Thyroid gland (tissue), 4 donors: ENCODE results near the gene ANGPTL8. TPM values are rescaled to one million over a fixed set of nuclear protein-coding genes. Genes with fewer than 3 reads are reported as not detected.

Experiments
- DNase-seq, 2 donors: peaks; one replicate each; pipeline ENCODE4 v3.0.0-alpha.2; 2019
- H3K27ac ChIP-seq, 3 donors: fragments of 200-600 bp; sonication (generic); 1 replicate in 2 of 3; 2 replicates in 1 of 3; pipeline ENCODE4 v1.5.1; 2016 to 2019; ENCODE audit warnings: mild to moderate bottlenecking in 1 of 3, moderate library complexity in 1 of 3
- H3K27me3 ChIP-seq: fragments of 200-600 bp; sonication (generic); one replicate; pipeline ENCODE4 v1.5.1; 2019
- H3K36me3 ChIP-seq, 2 donors: fragments of 200-600 bp; sonication (generic); one replicate each; pipeline ENCODE4 v1.5.1; 2016 to 2019
- H3K4me1 ChIP-seq, 2 donors: fragments of 200-600 bp; sonication (generic); one replicate each; pipeline ENCODE4 v1.5.1; 2017 to 2019
- H3K4me3 ChIP-seq, 3 donors: fragments of 200-600 bp; sonication (generic); replicated peaks in 1 of 3; 1 replicate in 2 of 3; 2 replicates in 1 of 3; pipeline ENCODE4 v1.5.1; 2016; ENCODE audit warnings: mild to moderate bottlenecking in 1 of 3
- H3K9me3 ChIP-seq: fragments of 200-600 bp; sonication (generic); one replicate; pipeline ENCODE4 v1.5.1; 2017
- POLR2A ChIP-seq, 2 donors: fragments of 450-650 bp; IDR thresholded peaks; one replicate each; pipeline ENCODE4 v1.6.1; 2017; ENCODE audit warnings: antibody characterized with exemption in 2 of 2, mild to moderate bottlenecking in 2 of 2, moderate library complexity in 1 of 2
- WGBS, 2 donors: methylation state at CpG; one replicate each; pipeline ENCODE4 v1.1.5; 2017; 5-methylcytosine and 5-hydroxymethylcytosine counted together
- intact Hi-C: fragments of 100-400 bp; cut with DNase I; formaldehyde crosslinking; loops from one replicate; pipeline ENCODE4 v1.15.1; 2023
- total RNA-seq, 4 donors: library from RNA; depleted of rRNA; stranded (reverse); fragments of >200 nt; gene quantifications; one replicate each; pipeline ENCODE4 v1.2.3, GENCODE V29; 2016
- TF ChIP-seq, protein P1 (sequence below), 6 experiments: fragments of 200-600 bp in 3 of 6; fragments of 450-650 bp in 3 of 6; sonication (generic) in 3 of 6; IDR thresholded peaks; one replicate each; pipeline ENCODE4 v1.5.1; 2016 to 2019; ENCODE audit warnings: antibody characterized with exemption in 6 of 6, mild to moderate bottlenecking in 2 of 6, inconsistent platforms in 1 of 6, moderate library complexity in 1 of 6

The ANGPTL8 gene
- total RNA-seq, 4 donors from 2014 or later = 3.4 TPM; not detected in 3

DNA sequence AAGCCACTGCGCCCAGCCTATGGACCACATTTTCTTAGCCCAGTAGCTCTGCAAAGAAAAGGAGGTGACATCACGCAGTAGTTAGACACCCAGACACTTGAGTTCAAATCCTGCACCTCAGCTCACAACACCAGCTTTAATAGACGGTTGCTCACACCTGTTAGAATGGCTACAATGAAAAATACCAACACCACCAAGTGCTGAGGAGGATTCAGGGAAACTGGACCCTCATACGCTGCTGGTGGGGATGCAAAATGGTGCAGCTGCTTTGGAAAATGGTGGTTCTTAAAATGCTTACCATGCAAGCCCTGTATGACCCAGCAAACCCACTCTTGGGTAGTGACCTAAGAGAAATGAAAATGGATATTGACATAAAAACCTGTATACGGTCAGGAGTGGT lies 34.6 kb downstream of the ANGPTL8 start:
- TF ChIP-seq, protein P1, sequence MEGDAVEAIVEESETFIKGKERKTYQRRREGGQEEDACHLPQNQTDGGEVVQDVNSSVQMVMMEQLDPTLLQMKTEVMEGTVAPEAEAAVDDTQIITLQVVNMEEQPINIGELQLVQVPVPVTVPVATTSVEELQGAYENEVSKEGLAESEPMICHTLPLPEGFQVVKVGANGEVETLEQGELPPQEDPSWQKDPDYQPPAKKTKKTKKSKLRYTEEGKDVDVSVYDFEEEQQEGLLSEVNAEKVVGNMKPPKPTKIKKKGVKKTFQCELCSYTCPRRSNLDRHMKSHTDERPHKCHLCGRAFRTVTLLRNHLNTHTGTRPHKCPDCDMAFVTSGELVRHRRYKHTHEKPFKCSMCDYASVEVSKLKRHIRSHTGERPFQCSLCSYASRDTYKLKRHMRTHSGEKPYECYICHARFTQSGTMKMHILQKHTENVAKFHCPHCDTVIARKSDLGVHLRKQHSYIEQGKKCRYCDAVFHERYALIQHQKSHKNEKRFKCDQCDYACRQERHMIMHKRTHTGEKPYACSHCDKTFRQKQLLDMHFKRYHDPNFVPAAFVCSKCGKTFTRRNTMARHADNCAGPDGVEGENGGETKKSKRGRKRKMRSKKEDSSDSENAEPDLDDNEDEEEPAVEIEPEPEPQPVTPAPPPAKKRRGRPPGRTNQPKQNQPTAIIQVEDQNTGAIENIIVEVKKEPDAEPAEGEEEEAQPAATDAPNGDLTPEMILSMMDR (IDR thresholded peaks at IDR 0.05) = no peak
- TF ChIP-seq POLR2A (IDR thresholded peaks at IDR 0.05) = no peak
- Histone ChIP-seq H3K36me3 (no peaks in the 10 kb centered on the region), H3K4me1 (peaks cover 3 to 28% of the 10 kb centered on the region in 2 donors), H3K4me3 (no peak overlapping the region), H3K27me3 (no peaks in the 10 kb centered on the region), H3K9me3 (no peaks in the 10 kb centered on the region), H3K27ac (no peak overlapping the region)
- 74 to 96% methylated on average over 5 of the region's 5 CpGs for WGBS, 2 donors
- intact Hi-C loops = no loop called here
- no peak for DNase-seq

DNA sequence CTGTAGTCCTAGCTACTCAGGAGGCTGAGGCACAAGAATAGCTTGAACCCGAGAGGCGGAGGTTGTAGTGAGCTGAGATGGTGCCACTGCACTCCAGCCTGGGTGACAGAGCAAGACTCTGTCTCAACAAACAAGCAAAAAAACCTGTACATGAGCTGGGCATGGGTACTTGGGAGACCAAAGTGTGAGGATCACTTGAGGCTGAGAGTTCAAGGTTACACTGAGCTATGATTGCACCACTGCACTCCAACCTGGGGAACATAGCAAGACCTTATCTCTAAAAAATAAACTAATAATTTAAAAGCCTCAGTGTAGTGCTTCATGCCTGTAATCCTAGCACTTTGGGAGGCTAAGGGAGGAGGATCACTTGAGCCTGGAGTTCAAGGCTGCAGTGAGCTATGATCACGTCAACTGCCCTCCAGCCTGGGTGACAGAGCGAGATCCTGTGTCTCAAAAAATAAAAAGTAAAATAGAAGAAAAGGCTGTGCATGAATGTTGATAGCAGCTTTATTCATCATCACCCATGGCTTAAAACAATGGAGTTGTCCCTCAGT lies 35.2 kb downstream of the ANGPTL8 start:
- Histone ChIP-seq H3K27me3 (no peaks in the 10 kb centered on the region), H3K27ac (peak overlapping the region in 1 of 3 donors; percentile 73), H3K9me3 (no peaks in the 10 kb centered on the region), H3K4me3 (no peak overlapping the region), H3K36me3 (no peaks in the 10 kb centered on the region), H3K4me1 (peaks cover 3 to 22% of the 10 kb centered on the region in 2 donors)
- DNase-seq = no peak
- no peak for TF ChIP-seq POLR2A (IDR thresholded peaks at IDR 0.05)
- TF ChIP-seq, protein P1 (IDR thresholded peaks at IDR 0.05) = no peak
- 71 to 73% methylated on average over 4 of the region's 4 CpGs for WGBS, 2 donors
- intact Hi-C loops = no loop called here

DNA sequence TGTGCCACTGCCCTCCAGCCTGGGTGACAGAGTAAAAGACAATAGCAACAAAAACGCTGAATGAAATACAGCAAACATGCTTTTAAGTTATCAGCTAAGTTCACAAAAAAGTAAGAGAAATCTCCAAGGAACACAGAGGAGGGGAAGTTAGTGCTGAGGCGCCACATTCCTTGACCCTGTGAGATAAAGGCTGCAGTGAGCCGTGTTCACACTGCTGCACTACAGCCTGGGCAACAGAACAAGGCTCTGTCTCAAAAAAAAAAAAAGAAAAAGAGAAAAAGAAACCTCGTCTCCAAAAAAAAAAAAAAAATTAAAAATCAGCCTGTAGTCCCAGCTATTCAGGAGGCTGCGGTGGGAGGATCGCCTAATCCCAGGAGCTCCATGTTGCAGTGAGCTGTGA lies 39.3 kb downstream of the ANGPTL8 start:
- Histone ChIP-seq H3K4me1 (peaks cover 11 to 28% of the 10 kb centered on the region in 2 donors), H3K27ac (peak overlapping the region in 1 of 3 donors; percentile 44), H3K4me3 (no peak overlapping the region), H3K27me3 (no peaks in the 10 kb centered on the region), H3K9me3 (no peaks in the 10 kb centered on the region), H3K36me3 (no peaks in the 10 kb centered on the region)
- DNase-seq = no peak
- TF ChIP-seq, protein P1 (IDR thresholded peaks at IDR 0.05) = no peak
- no peak for TF ChIP-seq POLR2A (IDR thresholded peaks at IDR 0.05)
- intact Hi-C loops = no loop called here
- 45 to 49% methylated on average over 6 of the region's 6 CpGs for WGBS, 2 donors

DNA sequence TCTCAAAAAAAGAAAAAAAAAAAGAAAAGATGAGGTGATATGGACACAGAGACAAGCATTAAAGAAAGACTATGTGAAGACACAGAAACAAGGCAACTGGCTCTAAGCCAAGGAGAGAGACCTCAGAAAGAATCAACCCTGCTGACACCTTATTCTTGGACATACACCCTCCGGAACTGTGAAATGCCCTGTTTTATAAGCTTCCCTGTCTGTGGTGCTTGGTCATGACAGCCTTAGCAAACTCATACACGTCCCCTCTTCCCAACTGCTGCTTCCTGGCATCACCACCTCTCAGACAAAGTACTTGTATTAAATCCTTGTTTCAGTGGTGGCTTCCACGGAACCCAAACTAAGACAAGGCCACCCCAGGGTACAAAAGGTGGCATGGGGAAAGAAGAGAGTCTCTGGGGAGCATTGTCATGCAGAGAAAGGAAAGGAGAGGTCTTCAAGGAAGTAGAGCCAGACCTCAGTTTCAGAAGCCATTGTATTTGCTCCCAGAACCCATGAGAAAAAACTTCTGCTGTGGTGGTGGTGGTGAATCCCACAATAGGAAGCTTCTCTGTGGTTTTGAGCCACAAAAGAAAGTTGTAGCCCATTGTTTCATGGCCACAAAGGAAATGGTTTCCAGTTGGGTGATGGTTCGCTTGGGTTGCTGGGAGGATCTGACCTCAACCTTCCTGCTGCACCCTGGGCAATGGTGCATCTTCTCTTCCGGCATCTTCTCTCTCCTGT lies 40.3 kb downstream of the ANGPTL8 start:
- WGBS, 2 donors = 79% methylated on average over 5 of the region's 5 CpGs
- TF ChIP-seq, protein P1 (IDR thresholded peaks at IDR 0.05) = no peak
- TF ChIP-seq POLR2A (IDR thresholded peaks at IDR 0.05) = no peak
- no peak overlapping the region for H3K27ac ChIP-seq
- H3K4me3 ChIP-seq = no peak overlapping the region
- DNase-seq = no peak
- no peaks in the 10 kb centered on the region for H3K27me3 ChIP-seq
- H3K9me3 ChIP-seq = no peaks in the 10 kb centered on the region
- peaks cover 21 to 38% of the 10 kb centered on the region in 2 donors for H3K4me1 ChIP-seq
- no peaks in the 10 kb centered on the region for H3K36me3 ChIP-seq
- intact Hi-C loops = no loop called here

DNA sequence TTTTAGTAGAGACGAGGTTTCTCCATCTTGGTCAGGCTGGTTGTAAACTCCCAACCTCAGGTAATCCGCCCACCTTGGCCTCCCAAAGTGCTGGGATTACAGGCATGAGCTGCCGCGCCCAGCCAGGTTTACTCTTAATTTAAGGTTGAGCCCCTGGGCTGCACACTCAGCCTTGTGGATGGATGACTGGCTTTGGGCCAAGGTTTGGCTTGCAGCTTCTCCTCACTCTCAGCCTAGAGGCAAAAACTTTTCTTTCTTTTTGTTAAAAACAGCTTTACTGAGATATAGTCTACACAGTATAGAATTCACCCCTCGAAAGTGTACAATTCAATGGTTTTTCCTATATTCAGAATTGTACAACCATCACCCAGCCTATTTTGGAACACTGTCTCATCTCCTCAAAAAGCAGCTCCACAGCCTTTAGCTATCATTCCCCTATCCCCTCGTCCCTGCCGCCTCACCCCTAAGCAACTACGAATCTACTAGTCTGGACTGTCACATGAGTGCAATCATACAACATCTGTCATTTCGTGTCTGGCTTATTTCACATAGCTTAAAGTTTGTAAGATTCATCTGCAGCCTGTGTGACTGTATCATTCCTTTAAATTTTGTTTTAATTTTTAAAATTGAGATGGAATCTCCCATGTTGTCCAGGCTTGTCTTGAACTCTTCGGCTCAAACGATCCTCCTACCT lies 42.1 kb downstream of the ANGPTL8 start:
- H3K36me3 ChIP-seq = no peaks in the 10 kb centered on the region
- no peaks in the 10 kb centered on the region for H3K9me3 ChIP-seq
- intact Hi-C loops = no loop called here
- 76 to 77% methylated on average over 11 of the region's 11 CpGs for WGBS, 2 donors
- H3K27me3 ChIP-seq = no peaks in the 10 kb centered on the region
- TF ChIP-seq, protein P1 (IDR thresholded peaks at IDR 0.05) = no peak
- TF ChIP-seq POLR2A (IDR thresholded peaks at IDR 0.05) = no peak
- peaks cover 24 to 32% of the 10 kb centered on the region in 2 donors for H3K4me1 ChIP-seq
- DNase-seq = peak in 1 of 2 donors; percentile 41
- H3K4me3 ChIP-seq = no peak overlapping the region
- no peak overlapping the region for H3K27ac ChIP-seq
